Fibroblast of pulmonary artery (primary cell): Measurements from ENCODE around the gene GDF15.
A peak's percentile ranks its signal among the peaks of the same experiment; 100 is the strongest.

ENCODE experiments used
- DNase-seq: peaks from one replicate; pipeline ENCODE4 v3.0.0-alpha.2; 2010; ENCODE audit warnings: low read depth
- H3K4me3 ChIP-seq: replicated peaks from 2 replicates; pipeline ENCODE4 v1.5.1; 2011; ENCODE audit warnings: low read depth, mild to moderate bottlenecking, control low read depth, low read length, moderate library complexity
- TF ChIP-seq, protein P1 (sequence below): IDR thresholded peaks from 2 replicates; pipeline ENCODE4 v1.5.1; 2011; ENCODE audit warnings: mild to moderate bottlenecking, control low read depth, low read length, inconsistent platforms; ENCODE audit errors: missing control alignments

GDF15 gene

DNA sequence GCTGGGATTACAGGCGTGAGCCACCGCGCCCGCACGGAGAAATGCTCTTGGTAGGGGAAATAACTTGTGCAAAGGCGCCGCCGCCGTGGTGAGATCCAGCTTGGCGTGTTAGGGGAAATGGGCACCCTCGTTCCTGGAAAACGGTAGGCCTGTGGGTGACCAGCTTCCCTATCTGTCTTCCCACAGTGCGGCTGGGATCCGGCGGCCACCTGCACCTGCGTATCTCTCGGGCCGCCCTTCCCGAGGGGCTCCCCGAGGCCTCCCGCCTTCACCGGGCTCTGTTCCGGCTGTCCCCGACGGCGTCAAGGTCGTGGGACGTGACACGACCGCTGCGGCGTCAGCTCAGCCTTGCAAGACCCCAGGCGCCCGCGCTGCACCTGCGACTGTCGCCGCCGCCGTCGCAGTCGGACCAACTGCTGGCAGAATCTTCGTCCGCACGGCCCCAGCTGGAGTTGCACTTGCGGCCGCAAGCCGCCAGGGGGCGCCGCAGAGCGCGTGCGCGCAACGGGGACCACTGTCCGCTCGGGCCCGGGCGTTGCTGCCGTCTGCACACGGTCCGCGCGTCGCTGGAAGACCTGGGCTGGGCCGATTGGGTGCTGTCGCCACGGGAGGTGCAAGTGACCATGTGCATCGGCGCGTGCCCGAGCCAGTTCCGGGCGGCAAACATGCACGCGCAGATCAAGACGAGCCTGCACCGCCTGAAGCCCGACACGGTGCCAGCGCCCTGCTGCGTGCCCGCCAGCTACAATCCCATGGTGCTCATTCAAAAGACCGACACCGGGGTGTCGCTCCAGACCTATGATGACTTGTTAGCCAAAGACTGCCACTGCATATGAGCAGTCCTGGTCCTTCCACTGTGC is 2.4 kb downstream of the GDF15 start:
- TF ChIP-seq, protein P1, sequence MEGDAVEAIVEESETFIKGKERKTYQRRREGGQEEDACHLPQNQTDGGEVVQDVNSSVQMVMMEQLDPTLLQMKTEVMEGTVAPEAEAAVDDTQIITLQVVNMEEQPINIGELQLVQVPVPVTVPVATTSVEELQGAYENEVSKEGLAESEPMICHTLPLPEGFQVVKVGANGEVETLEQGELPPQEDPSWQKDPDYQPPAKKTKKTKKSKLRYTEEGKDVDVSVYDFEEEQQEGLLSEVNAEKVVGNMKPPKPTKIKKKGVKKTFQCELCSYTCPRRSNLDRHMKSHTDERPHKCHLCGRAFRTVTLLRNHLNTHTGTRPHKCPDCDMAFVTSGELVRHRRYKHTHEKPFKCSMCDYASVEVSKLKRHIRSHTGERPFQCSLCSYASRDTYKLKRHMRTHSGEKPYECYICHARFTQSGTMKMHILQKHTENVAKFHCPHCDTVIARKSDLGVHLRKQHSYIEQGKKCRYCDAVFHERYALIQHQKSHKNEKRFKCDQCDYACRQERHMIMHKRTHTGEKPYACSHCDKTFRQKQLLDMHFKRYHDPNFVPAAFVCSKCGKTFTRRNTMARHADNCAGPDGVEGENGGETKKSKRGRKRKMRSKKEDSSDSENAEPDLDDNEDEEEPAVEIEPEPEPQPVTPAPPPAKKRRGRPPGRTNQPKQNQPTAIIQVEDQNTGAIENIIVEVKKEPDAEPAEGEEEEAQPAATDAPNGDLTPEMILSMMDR = peak; percentile 55
- H3K4me3 ChIP-seq = peak overlapping the region; percentile 83
- peak; percentile 62 for DNase-seq

DNA sequence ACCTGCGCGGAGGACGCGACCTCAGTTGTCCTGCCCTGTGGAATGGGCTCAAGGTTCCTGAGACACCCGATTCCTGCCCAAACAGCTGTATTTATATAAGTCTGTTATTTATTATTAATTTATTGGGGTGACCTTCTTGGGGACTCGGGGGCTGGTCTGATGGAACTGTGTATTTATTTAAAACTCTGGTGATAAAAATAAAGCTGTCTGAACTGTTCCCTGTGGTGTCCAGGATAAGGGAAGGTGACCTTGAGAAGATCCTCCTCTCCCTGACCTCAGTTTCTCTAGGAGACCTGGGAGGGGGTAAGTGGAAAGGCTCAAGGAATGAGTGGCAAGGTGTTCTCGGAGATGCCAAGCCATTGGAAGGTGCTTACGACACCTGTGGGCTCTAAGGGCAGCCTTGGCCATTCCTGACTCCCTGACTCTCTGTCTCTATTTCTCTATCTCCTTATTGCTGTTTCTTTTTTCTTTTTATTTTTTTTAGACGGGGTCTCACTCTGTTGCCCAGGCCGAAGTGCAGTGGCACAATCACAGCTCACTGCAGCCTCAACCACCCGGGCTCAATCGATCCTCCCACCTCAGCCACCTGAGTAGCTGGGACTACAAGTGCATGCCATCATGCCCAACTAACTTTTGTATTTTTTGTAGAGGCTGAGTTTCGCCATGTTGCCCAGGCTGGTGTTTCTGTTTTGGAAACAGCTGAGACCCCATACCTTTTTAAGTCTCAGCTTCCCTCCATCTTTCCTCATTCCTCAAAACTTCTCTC is 3.2 kb downstream of the GDF15 start:
- peak overlapping the region; percentile 83 for H3K4me3 ChIP-seq
- DNase-seq = no peak
- TF ChIP-seq, protein P1 = no peak

DNA sequence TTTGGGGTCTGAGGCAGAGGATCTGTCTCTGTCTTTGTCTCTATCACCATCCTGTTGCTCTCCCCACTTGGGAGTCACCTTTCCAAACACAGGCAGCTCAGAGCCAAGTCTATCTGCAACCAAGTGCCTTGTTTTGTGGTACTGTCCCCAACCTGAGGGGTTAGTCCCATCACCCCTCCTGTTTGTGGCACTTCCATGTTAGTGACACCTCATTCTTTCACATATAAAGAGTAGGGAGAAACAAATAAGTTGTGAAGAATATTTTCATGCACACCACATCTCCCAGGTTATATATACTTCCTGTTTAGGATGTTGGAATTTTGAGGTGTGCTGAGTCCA is 3.7 kb downstream of the GDF15 start:
- TF ChIP-seq, protein P1 = no peak
- H3K4me3 ChIP-seq = peak overlapping the region; percentile 12
- DNase-seq = no peak

DNA sequence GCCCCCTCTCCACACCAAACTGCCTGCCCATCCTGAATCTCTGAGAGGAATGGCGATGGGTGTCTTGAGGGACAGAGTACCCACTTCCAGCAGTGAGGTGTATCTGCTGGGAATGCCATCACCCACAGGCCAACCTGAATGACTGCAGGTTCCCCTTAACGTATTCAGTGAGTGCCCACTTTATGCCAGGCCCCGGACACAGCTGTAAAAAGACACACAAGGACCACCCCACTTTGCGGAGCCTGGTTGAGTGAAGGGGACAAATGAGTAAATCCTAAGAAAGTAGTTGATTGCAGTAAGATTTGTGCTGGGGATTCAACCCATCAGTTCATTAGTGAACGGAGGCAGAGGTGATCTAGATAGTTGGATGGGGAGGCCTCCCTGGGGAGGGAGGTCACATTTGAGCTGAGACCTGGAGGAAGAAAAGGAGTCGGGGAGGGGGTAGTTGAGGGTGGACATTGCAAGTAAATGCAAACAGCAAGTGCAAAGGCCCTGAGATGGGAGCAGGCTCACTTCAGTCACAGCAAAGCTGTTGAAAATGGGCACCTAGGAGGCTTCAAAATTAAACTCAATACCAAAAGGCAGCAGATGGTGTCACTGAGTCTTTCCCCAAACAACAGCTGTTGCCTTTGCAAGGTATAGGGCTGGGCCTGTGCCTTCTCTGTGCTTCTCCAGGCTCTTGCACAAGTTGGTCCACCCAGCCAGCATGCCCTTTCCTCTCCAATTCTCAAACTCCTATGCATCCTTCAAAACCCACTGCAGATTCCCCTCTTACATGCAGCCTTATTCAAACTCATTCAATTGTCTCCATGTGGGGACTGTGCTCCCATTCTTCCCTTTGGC is 4.3 kb downstream of the GDF15 start:
- TF ChIP-seq, protein P1 = no peak
- DNase-seq = peak; percentile 43
- no peak overlapping the region for H3K4me3 ChIP-seq

DNA sequence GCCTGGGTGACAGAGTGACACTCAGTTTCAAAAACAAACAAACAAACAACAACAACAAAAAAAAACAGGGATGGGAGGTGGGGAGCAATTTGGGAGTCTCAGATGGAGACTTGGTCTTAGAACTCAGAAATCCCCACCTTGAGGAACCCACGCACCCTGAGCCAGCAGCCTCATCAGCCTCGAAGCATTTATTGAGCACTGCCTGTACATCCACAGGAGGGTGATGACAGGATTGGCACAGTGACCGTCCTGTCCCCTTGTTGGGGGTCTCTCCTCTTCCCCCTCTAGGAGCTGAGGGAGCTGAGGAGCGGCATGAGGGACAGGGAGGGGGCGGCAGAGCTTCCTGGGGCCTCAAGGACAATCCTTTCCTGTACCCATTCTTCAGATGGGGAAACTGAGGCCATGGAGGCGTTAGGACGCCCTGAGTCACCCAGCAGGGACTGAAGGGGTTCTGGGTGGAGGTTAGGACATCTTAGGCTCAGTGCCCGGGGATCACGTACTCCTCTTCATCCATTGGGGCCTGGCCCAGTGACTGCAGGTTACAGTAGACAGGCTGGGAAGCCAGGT is 5.6 kb downstream of the GDF15 start:
- no peak for DNase-seq
- TF ChIP-seq, protein P1 = no peak
- H3K4me3 ChIP-seq = no peak overlapping the region

DNA sequence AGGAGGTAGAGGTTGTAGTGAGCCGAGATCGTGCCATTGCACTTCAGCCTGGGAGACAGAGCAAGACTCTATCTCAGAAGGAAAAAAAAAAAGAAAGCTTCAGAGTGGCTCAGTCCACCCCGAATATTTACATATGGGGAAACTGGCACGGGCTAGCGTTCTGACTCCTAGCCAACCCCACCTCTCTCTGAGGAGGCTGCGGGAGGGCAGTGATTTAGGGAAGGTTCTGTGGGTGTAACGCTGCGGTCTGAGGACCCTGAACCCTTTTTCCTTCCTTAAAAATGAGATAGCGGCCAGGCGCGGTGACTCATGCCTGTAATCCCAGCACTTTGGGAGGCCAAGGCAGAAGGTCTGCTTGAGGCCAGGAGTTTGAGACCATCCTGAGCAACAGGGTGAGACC is 6.5 kb downstream of the GDF15 start:
- TF ChIP-seq, protein P1 = no peak
- H3K4me3 ChIP-seq = no peak overlapping the region
- DNase-seq = peak; percentile 75
